Measurements from ENCODE around the gene MVB12B. TPM values are rescaled to one million over a fixed set of nuclear protein-coding genes. Genes with fewer than 3 reads are reported as not detected.

The MVB12B gene
- total and polyA plus RNA-seq, 2 donors (not counting 1 experiment from before 2014, with no cell fraction given), result 2.5 to 2.6 TPM

GRCh38 chr9:126457175-126457547, 130.5 kb downstream of the MVB12B start:
- H3K27ac ChIP-seq (ENCODE audit: insufficient read depth, low read length), result no peak overlapping the region
- DNase-seq (ENCODE audit: low read depth in 2 of 2), result no peak
- TF ChIP-seq EZH2 (IDR thresholded peaks at IDR 0.05; ENCODE audit: low read length, missing control alignments), result no peak
- TF ChIP-seq CTCF (conservative IDR thresholded peaks at IDR 0.05 in 1 of 2, IDR thresholded peaks at IDR 0.05 in 1 of 2; ENCODE audit: low read depth in 1 of 2, low read length in 2 of 2), result no peak
- H2AFZ ChIP-seq (ENCODE audit: low read length), result no peak overlapping the region
- H3K4me1 ChIP-seq (ENCODE audit: control insufficient read depth, extremely low read depth, insufficient read depth, low read length), result no peaks in the 10 kb centered on the region
- no peaks in the 10 kb centered on the region for H3K36me3 ChIP-seq (ENCODE audit: control insufficient read depth, insufficient read depth, low read length)
- no peaks in the 10 kb centered on the region for H3K9me3 ChIP-seq (ENCODE audit: control insufficient read depth, insufficient read depth, low read depth, low read length)
- H3K79me2 ChIP-seq (ENCODE audit: control insufficient read depth, insufficient read depth, low read length), result no peaks in the 10 kb centered on the region
- H4K20me1 ChIP-seq (ENCODE audit: control insufficient read depth, extremely low read depth, insufficient read depth, low read length), result no peaks in the 10 kb centered on the region
- no peaks in the 10 kb centered on the region for H3K27me3 ChIP-seq (ENCODE audit: control insufficient read depth, insufficient read depth, low read length)
- H3K4me3 ChIP-seq (replicated peaks in 1 of 4; ENCODE audit: control extremely low read depth in 1 of 4, insufficient read depth in 1 of 4, low read depth in 3 of 4, low read length in 4 of 4), result no peak overlapping the region
- no peak overlapping the region for H3K4me2 ChIP-seq (ENCODE audit: extremely low read depth, insufficient read depth, low read length)
- H3K9ac ChIP-seq (ENCODE audit: insufficient read depth, low read length), result no peak overlapping the region

GRCh38 chr9:126457890-126458289, 131.3 kb downstream of the MVB12B start:
- no peaks in the 10 kb centered on the region for H4K20me1 ChIP-seq (ENCODE audit: control insufficient read depth, extremely low read depth, insufficient read depth, low read length)

GRCh38 chr9:126459126-126459525, 132.5 kb downstream of the MVB12B start:
- Histone ChIP-seq H3K4me3 (replicated peaks in 1 of 4; ENCODE audit: control extremely low read depth in 1 of 4, insufficient read depth in 1 of 4, low read depth in 3 of 4, low read length in 4 of 4) (no peak overlapping the region), H3K27me3 (ENCODE audit: control insufficient read depth, insufficient read depth, low read length) (no peaks in the 10 kb centered on the region), H3K4me1 (ENCODE audit: control insufficient read depth, extremely low read depth, insufficient read depth, low read length) (no peaks in the 10 kb centered on the region), H3K9ac (ENCODE audit: insufficient read depth, low read length) (no peak overlapping the region), H3K9me3 (ENCODE audit: control insufficient read depth, insufficient read depth, low read depth, low read length) (no peaks in the 10 kb centered on the region), H3K36me3 (ENCODE audit: control insufficient read depth, insufficient read depth, low read length) (no peaks in the 10 kb centered on the region), H2AFZ (ENCODE audit: low read length) (no peak overlapping the region), H3K4me2 (ENCODE audit: extremely low read depth, insufficient read depth, low read length) (no peak overlapping the region), H3K79me2 (ENCODE audit: control insufficient read depth, insufficient read depth, low read length) (no peaks in the 10 kb centered on the region), H4K20me1 (ENCODE audit: control insufficient read depth, extremely low read depth, insufficient read depth, low read length) (no peaks in the 10 kb centered on the region), H3K27ac (ENCODE audit: insufficient read depth, low read length) (no peak overlapping the region)
- no peak for DNase-seq (ENCODE audit: low read depth in 2 of 2)
- TF ChIP-seq CTCF (conservative IDR thresholded peaks at IDR 0.05 in 1 of 2, IDR thresholded peaks at IDR 0.05 in 1 of 2; ENCODE audit: low read depth in 1 of 2, low read length in 2 of 2) (no peak), EZH2 (IDR thresholded peaks at IDR 0.05; ENCODE audit: low read length, missing control alignments) (no peak)

More at GRCh38 chr9:126457890-126458289, 131.3 kb downstream of the MVB12B start:
- no peak overlapping the region for H3K9ac ChIP-seq (ENCODE audit: insufficient read depth, low read length)
- H3K4me3 ChIP-seq (replicated peaks in 1 of 4; ENCODE audit: control extremely low read depth in 1 of 4, insufficient read depth in 1 of 4, low read depth in 3 of 4, low read length in 4 of 4), result no peak overlapping the region
- no peaks in the 10 kb centered on the region for H3K9me3 ChIP-seq (ENCODE audit: control insufficient read depth, insufficient read depth, low read depth, low read length)
- H3K27ac ChIP-seq (ENCODE audit: insufficient read depth, low read length), result no peak overlapping the region
- no peak for TF ChIP-seq EZH2 (IDR thresholded peaks at IDR 0.05; ENCODE audit: low read length, missing control alignments)
- TF ChIP-seq CTCF (conservative IDR thresholded peaks at IDR 0.05 in 1 of 2, IDR thresholded peaks at IDR 0.05 in 1 of 2; ENCODE audit: low read depth in 1 of 2, low read length in 2 of 2), result no peak
- H3K79me2 ChIP-seq (ENCODE audit: control insufficient read depth, insufficient read depth, low read length), result no peaks in the 10 kb centered on the region
- H3K27me3 ChIP-seq (ENCODE audit: control insufficient read depth, insufficient read depth, low read length), result no peaks in the 10 kb centered on the region
- H3K36me3 ChIP-seq (ENCODE audit: control insufficient read depth, insufficient read depth, low read length), result no peaks in the 10 kb centered on the region
- no peak overlapping the region for H3K4me2 ChIP-seq (ENCODE audit: extremely low read depth, insufficient read depth, low read length)
- no peak for DNase-seq (ENCODE audit: low read depth in 2 of 2)
- no peaks in the 10 kb centered on the region for H3K4me1 ChIP-seq (ENCODE audit: control insufficient read depth, extremely low read depth, insufficient read depth, low read length)
- no peak overlapping the region for H2AFZ ChIP-seq (ENCODE audit: low read length)

Data from fibroblast of lung (primary cell).